ENCODE measurements around the gene GRK5. TPM values are rescaled to one million over a fixed set of nuclear protein-coding genes. Genes with fewer than 3 reads are reported as not detected.
A peak's percentile ranks its signal among the peaks of the same experiment; 100 is the strongest.

GRK5 gene
- total RNA-seq, 4 donors from 2014 or later: 9.2 to 27.3 (median 15.0) TPM

GRCh38 chr10:119457966-119458766, 250.8 kb downstream of the GRK5 start:
- intact Hi-C loops (cut with DNase I): no loop called here
- TF ChIP-seq POLR2A (IDR thresholded peaks at IDR 0.05): no peak
- TF ChIP-seq, protein P1, sequence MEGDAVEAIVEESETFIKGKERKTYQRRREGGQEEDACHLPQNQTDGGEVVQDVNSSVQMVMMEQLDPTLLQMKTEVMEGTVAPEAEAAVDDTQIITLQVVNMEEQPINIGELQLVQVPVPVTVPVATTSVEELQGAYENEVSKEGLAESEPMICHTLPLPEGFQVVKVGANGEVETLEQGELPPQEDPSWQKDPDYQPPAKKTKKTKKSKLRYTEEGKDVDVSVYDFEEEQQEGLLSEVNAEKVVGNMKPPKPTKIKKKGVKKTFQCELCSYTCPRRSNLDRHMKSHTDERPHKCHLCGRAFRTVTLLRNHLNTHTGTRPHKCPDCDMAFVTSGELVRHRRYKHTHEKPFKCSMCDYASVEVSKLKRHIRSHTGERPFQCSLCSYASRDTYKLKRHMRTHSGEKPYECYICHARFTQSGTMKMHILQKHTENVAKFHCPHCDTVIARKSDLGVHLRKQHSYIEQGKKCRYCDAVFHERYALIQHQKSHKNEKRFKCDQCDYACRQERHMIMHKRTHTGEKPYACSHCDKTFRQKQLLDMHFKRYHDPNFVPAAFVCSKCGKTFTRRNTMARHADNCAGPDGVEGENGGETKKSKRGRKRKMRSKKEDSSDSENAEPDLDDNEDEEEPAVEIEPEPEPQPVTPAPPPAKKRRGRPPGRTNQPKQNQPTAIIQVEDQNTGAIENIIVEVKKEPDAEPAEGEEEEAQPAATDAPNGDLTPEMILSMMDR (IDR thresholded peaks at IDR 0.05): no peak
- peaks cover 0 to 2% of the 10 kb centered on the region in 2 donors for H3K36me3 ChIP-seq

DNA sequence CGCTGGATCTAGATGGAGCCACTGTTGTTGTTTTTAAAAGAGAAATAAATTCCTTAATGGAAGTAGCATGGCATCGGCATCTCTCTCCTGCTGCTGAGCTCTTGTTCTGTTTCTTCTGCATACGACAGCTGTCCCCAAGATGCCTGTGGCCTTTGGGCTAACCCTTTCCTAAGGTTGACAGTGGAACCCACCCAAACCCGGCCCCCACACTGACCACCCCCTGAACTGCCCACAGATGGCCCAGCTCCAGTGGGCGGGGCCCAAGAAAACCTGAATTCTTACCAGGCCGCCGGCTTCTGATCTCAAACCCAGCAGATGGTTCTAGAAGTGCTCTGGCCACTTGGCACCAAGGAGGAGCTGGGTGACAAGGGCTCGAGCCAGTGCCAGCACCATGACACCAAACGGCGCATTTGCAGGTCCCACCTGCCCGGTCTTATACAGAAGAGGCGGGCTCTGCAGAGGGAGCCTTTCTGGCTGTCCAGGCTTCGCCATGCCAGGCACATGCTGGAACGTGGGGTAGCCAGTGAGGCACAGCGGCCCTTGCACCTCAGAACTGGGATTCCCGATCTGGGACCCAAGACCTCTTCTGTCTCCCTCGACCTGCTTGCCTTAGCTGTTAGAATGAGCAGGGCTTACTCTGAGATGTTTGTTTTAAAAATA, 252.4 kb downstream of the GRK5 start:
- peaks cover 6 to 17% of the 10 kb centered on the region in 2 donors for H3K4me1 ChIP-seq
- no peak overlapping the region for H3K27ac ChIP-seq
- no peaks in the 10 kb centered on the region for H3K9me3 ChIP-seq
- H3K4me3 ChIP-seq (replicated peaks in 1 of 3): no peak overlapping the region
- TF ChIP-seq POLR2A (IDR thresholded peaks at IDR 0.05): no peak
- TF ChIP-seq, protein P1 (IDR thresholded peaks at IDR 0.05): no peak
- WGBS, 2 donors: 87 to 95% methylated on average over 11 to 14 of the region's 17 CpGs
- no peaks in the 10 kb centered on the region for H3K27me3 ChIP-seq
- DNase-seq: no peak
- no peaks in the 10 kb centered on the region for H3K36me3 ChIP-seq
- intact Hi-C loops (cut with DNase I): no loop called here

More at GRCh38 chr10:119457966-119458766, 250.8 kb downstream of the GRK5 start:
- Histone ChIP-seq H3K4me1 (peaks cover 6 to 17% of the 10 kb centered on the region in 2 donors), H3K27me3 (no peaks in the 10 kb centered on the region), H3K27ac (no peak overlapping the region), H3K9me3 (no peaks in the 10 kb centered on the region), H3K4me3 (replicated peaks in 1 of 3) (no peak overlapping the region)
- WGBS, 2 donors: 93% methylated on average over 25 to 28 of the region's 28 CpGs
- no peak for DNase-seq

GRCh38 chr10:119460369-119461195, 253.2 kb downstream of the GRK5 start:
- Histone ChIP-seq H3K27me3 (no peaks in the 10 kb centered on the region), H3K9me3 (no peaks in the 10 kb centered on the region), H3K36me3 (no peaks in the 10 kb centered on the region), H3K4me1 (peaks cover 6 to 17% of the 10 kb centered on the region in 2 donors), H3K27ac (peak overlapping the region; percentile 50 to 80 (median 76)), H3K4me3 (replicated peaks in 1 of 3) (no peak overlapping the region)
- TF ChIP-seq, protein P1 (IDR thresholded peaks at IDR 0.05): no peak
- TF ChIP-seq POLR2A (IDR thresholded peaks at IDR 0.05): no peak
- 85 to 88% methylated on average over 9 to 10 of the region's 11 CpGs for WGBS, 2 donors
- intact Hi-C loops (cut with DNase I): no loop called here
- DNase-seq: no peak

DNA sequence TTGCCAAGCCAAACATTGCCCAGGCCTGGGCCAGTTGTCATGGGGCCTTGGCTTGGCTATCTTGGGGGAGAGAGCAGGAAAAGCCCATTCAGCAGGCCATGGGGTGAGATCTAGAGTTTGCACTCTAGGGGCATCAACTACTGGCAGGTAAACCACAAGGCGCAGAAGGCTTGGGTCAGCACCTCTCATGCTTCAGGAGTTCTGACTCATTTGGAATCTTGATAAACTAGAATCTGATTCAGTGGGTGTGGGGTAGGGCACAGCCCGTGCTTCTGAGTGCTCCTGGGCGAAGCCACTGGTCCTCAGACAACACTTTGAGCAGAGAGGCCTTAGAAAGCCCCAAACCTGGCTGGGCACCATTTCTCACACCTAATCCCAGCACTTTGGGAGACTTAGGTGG, 254.0 kb downstream of the GRK5 start:
- Histone ChIP-seq H3K36me3 (no peaks in the 10 kb centered on the region), H3K9me3 (no peaks in the 10 kb centered on the region), H3K27ac (peak overlapping the region; percentile 50 to 80 (median 76)), H3K4me3 (replicated peaks in 1 of 3) (no peak overlapping the region), H3K4me1 (peaks cover 6 to 17% of the 10 kb centered on the region in 2 donors), H3K27me3 (no peaks in the 10 kb centered on the region)
- TF ChIP-seq POLR2A (IDR thresholded peaks at IDR 0.05): no peak
- TF ChIP-seq, protein P1 (IDR thresholded peaks at IDR 0.05): peak in 3 of 6 experiments; percentile 17 to 47 (median 34)
- peak; percentile 91 to 92 for DNase-seq
- intact Hi-C loops (cut with DNase I): no loop called here
- 20 to 32% methylated on average over 1 to 3 of the region's 3 CpGs for WGBS, 2 donors

All from thyroid gland (tissue), 4 donors.